Gastrocnemius medialis (tissue), 4 donors: ENCODE results near the gene HAUS2.

ENCODE experiments used
- POLR2A ChIP-seq, 2 donors: fragments of 450-650 bp; IDR thresholded peaks; one replicate each; pipeline ENCODE4 v1.6.1; 2017; ENCODE audit warnings: antibody characterized with exemption in 2 of 2, mild to moderate bottlenecking in 2 of 2, moderate library complexity in 2 of 2
- TF ChIP-seq, protein P1 (sequence below), 5 experiments: fragments of 450-650 bp in 3 of 5; fragments of 200-600 bp in 2 of 5; sonication (generic) in 2 of 5; IDR thresholded peaks in 4 of 5; conservative IDR thresholded peaks in 1 of 5; 1 replicate in 4 of 5; 2 replicates in 1 of 5; pipeline ENCODE4 v1.5.1; 2016 to 2019; ENCODE audit warnings: antibody characterized with exemption in 5 of 5, mild to moderate bottlenecking in 3 of 5, moderate library complexity in 3 of 5

GRCh38 chr15:42582569-42583375, 34.1 kb downstream of the HAUS2 start:
- TF ChIP-seq POLR2A (IDR thresholded peaks at IDR 0.05), result no peak
- TF ChIP-seq, protein P1, sequence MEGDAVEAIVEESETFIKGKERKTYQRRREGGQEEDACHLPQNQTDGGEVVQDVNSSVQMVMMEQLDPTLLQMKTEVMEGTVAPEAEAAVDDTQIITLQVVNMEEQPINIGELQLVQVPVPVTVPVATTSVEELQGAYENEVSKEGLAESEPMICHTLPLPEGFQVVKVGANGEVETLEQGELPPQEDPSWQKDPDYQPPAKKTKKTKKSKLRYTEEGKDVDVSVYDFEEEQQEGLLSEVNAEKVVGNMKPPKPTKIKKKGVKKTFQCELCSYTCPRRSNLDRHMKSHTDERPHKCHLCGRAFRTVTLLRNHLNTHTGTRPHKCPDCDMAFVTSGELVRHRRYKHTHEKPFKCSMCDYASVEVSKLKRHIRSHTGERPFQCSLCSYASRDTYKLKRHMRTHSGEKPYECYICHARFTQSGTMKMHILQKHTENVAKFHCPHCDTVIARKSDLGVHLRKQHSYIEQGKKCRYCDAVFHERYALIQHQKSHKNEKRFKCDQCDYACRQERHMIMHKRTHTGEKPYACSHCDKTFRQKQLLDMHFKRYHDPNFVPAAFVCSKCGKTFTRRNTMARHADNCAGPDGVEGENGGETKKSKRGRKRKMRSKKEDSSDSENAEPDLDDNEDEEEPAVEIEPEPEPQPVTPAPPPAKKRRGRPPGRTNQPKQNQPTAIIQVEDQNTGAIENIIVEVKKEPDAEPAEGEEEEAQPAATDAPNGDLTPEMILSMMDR (IDR thresholded peaks at IDR 0.05 in 4 of 5, conservative IDR thresholded peaks at IDR 0.05 in 1 of 5), result no peak
